Tongue (tissue), 2 donors: ENCODE data around the gene ITPR1. TPM values are rescaled to one million over a fixed set of nuclear protein-coding genes. Genes with fewer than 3 reads are reported as not detected.

Experiments used
- DNase-seq: peaks from one replicate; pipeline ENCODE4 v3.0.0-alpha.2; 2015
- total RNA-seq: library from RNA; depleted of rRNA; stranded (reverse); fragments of >200 nt; gene quantifications from one replicate; pipeline ENCODE4 v1.2.3, GENCODE V29; 2014

Gene ITPR1
- total RNA-seq, 1 donor from 2014 or later = 47.3 TPM

GRCh38 chr3:4491855-4492207, 1.3 kb upstream of the ITPR1 start:
- no peak for DNase-seq

GRCh38 chr3:4492208-4493013, 737 bp upstream of the ITPR1 start:
- peak; percentile 67 for DNase-seq

- DNase-seq = peak; percentile 64
These were observed 1.1 kb downstream of the ITPR1 start for GRCh38 chr3:4493941-4494894.

GRCh38 chr3:4494895-4495264, 1.7 kb downstream of the ITPR1 start:
- no peak for DNase-seq

GRCh38 chr3:4495294-4496086, 2.3 kb downstream of the ITPR1 start:
- DNase-seq = no peak

- DNase-seq = no peak
These were observed 2.9 kb downstream of the ITPR1 start for GRCh38 chr3:4496087-4496452.

GRCh38 chr3:4497005-4497692, 4.0 kb downstream of the ITPR1 start:
- DNase-seq = no peak

GRCh38 chr3:4497843-4498324, 4.7 kb downstream of the ITPR1 start:
- DNase-seq = no peak

- DNase-seq = no peak
These were observed 5.3 kb downstream of the ITPR1 start for GRCh38 chr3:4498446-4498845.

GRCh38 chr3:4501437-4501836, 8.3 kb downstream of the ITPR1 start:
- no peak for DNase-seq

GRCh38 chr3:4501927-4502326, 8.8 kb downstream of the ITPR1 start:
- no peak for DNase-seq

GRCh38 chr3:4503050-4503449, 9.9 kb downstream of the ITPR1 start:
- DNase-seq = no peak

GRCh38 chr3:4504340-4505261, 11.5 kb downstream of the ITPR1 start:
- DNase-seq = no peak

GRCh38 chr3:4505688-4506558, 12.8 kb downstream of the ITPR1 start:
- no peak for DNase-seq

GRCh38 chr3:4506559-4507023, 13.4 kb downstream of the ITPR1 start:
- DNase-seq = peak; percentile 37

GRCh38 chr3:4507024-4507596, 14.0 kb downstream of the ITPR1 start:
- DNase-seq = peak; percentile 33

GRCh38 chr3:4508048-4508981, 15.2 kb downstream of the ITPR1 start:
- no peak for DNase-seq

- no peak for DNase-seq
These were observed 15.9 kb downstream of the ITPR1 start for GRCh38 chr3:4509043-4509442.
